ENCODE measurements around the gene NKTR. TPM values are rescaled to one million over a fixed set of nuclear protein-coding genes. Genes with fewer than 3 reads are reported as not detected.

The NKTR gene
- total RNA-seq, 1 experiment from 2014 or later: 89.3 TPM

DNA sequence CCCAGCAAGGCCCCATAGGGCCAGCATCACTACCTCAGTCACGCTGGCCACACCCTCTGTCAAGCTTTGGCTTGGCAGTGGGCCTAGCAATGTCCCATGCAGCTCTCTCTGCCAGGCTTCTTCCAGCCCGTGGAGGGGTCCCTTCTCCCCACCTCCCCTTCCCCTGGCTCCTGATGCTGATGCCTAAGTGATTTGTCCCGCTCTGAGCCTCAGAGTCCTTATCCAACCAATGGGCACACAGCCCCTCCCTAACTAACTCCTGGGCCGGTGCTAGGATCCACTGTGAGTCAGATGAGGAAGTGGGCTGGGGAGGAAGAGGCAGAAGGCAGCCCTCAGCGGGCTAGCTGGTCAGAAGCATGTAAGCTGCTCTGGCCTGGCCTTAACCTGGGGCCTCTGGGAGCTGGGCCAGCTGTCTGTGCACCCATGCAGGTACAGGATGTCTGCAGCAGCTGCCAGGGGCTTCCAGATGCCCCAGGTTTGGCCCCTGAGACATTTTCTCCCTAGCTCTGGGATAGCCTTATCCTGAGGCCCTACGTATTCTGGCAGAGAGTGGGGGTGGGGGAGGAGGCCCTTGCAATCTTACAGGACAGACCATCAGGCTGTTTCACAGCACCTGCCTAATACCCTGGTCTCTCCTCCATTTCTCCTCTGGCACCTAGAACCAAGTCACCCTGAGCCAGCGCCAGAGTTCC lies 52.3 kb downstream of the NKTR start:
- Mint-ChIP-seq H3K27me3 (ENCODE audit: low read depth) (no peaks in the 10 kb centered on the region), H3K9me3 (no peaks in the 10 kb centered on the region), H3K36me3 (peaks cover 7% of the 10 kb centered on the region), H3K27ac (0 out of 2 replicates have a peak overlapping the region, but pooled peaks have one; percentile 12), H3K4me3 (peak overlapping the region; percentile 87), H3K4me1 (peaks cover 47% of the 10 kb centered on the region)
- CTCF ChIA-PET: interaction anchor here (1.0 to 4.5 kb wide), 14 partner anchors 8 to 228 kb away, joined by 3 to 32 read pairs (median 6); partner anchors contain the start of gene HIGD1A
- POLR2A ChIA-PET: interaction anchor here (1.1 kb wide), 2 partner anchors 23 to 35 kb away, joined by 3 to 4 read pairs; no protein-coding TSS in a partner anchor
- ATAC-seq (peak; percentile 2), DNase-seq (ENCODE audit: low spot score) (no peak)
- TF ChIP-seq, protein P1, sequence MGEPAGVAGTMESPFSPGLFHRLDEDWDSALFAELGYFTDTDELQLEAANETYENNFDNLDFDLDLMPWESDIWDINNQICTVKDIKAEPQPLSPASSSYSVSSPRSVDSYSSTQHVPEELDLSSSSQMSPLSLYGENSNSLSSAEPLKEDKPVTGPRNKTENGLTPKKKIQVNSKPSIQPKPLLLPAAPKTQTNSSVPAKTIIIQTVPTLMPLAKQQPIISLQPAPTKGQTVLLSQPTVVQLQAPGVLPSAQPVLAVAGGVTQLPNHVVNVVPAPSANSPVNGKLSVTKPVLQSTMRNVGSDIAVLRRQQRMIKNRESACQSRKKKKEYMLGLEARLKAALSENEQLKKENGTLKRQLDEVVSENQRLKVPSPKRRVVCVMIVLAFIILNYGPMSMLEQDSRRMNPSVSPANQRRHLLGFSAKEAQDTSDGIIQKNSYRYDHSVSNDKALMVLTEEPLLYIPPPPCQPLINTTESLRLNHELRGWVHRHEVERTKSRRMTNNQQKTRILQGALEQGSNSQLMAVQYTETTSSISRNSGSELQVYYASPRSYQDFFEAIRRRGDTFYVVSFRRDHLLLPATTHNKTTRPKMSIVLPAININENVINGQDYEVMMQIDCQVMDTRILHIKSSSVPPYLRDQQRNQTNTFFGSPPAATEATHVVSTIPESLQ (CRISPR knock-in tag; IDR thresholded peaks at IDR 0.05): no peak
- TF ChIP-seq EMX1 (CRISPR knock-in tag; IDR thresholded peaks at IDR 0.05) (no peak), NFYB (CRISPR knock-in tag; conservative IDR thresholded peaks at IDR 0.05; ENCODE audit: low read depth) (no peak), KAT7 (CRISPR knock-in tag; IDR thresholded peaks at IDR 0.05; ENCODE audit: borderline replicate concordance) (no peak), FOXJ3 (CRISPR knock-in tag; IDR thresholded peaks at IDR 0.05; ENCODE audit: borderline replicate concordance) (no peak), ELF4 (CRISPR knock-in tag; IDR thresholded peaks at IDR 0.05; ENCODE audit: low read depth) (no peak), NR2C2 (CRISPR knock-in tag; IDR thresholded peaks at IDR 0.05) (no peak), TEAD1 (CRISPR knock-in tag; IDR thresholded peaks at IDR 0.05) (no peak), RORB (CRISPR knock-in tag; IDR thresholded peaks at IDR 0.05) (no peak), ZNF232 (CRISPR knock-in tag; IDR thresholded peaks at IDR 0.05) (no peak), ZNF671 (CRISPR knock-in tag; IDR thresholded peaks at IDR 0.05) (no peak), ZNF423 (CRISPR knock-in tag; IDR thresholded peaks at IDR 0.05) (no peak), SMAD3 (CRISPR knock-in tag; IDR thresholded peaks at IDR 0.05; ENCODE audit: borderline replicate concordance) (no peak)
- TF ChIP-seq, protein P2, sequence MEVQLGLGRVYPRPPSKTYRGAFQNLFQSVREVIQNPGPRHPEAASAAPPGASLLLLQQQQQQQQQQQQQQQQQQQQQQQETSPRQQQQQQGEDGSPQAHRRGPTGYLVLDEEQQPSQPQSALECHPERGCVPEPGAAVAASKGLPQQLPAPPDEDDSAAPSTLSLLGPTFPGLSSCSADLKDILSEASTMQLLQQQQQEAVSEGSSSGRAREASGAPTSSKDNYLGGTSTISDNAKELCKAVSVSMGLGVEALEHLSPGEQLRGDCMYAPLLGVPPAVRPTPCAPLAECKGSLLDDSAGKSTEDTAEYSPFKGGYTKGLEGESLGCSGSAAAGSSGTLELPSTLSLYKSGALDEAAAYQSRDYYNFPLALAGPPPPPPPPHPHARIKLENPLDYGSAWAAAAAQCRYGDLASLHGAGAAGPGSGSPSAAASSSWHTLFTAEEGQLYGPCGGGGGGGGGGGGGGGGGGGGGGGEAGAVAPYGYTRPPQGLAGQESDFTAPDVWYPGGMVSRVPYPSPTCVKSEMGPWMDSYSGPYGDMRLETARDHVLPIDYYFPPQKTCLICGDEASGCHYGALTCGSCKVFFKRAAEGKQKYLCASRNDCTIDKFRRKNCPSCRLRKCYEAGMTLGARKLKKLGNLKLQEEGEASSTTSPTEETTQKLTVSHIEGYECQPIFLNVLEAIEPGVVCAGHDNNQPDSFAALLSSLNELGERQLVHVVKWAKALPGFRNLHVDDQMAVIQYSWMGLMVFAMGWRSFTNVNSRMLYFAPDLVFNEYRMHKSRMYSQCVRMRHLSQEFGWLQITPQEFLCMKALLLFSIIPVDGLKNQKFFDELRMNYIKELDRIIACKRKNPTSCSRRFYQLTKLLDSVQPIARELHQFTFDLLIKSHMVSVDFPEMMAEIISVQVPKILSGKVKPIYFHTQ (CRISPR knock-in tag; IDR thresholded peaks at IDR 0.05): no peak
- TF ChIP-seq, protein P3, sequence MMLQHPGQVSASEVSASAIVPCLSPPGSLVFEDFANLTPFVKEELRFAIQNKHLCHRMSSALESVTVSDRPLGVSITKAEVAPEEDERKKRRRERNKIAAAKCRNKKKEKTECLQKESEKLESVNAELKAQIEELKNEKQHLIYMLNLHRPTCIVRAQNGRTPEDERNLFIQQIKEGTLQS (CRISPR knock-in tag; conservative IDR thresholded peaks at IDR 0.05): no peak
- TF ChIP-seq, protein P4, sequence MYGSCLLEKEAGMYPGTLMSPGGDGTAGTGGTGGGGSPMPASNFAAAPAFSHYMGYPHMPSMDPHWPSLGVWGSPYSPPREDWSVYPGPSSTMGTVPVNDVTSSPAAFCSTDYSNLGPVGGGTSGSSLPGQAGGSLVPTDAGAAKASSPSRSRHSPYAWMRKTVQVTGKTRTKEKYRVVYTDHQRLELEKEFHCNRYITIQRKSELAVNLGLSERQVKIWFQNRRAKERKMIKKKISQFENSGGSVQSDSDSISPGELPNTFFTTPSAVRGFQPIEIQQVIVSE (CRISPR knock-in tag; IDR thresholded peaks at IDR 0.05; ENCODE audit: borderline replicate concordance): no peak
- TF ChIP-seq, protein P5, sequence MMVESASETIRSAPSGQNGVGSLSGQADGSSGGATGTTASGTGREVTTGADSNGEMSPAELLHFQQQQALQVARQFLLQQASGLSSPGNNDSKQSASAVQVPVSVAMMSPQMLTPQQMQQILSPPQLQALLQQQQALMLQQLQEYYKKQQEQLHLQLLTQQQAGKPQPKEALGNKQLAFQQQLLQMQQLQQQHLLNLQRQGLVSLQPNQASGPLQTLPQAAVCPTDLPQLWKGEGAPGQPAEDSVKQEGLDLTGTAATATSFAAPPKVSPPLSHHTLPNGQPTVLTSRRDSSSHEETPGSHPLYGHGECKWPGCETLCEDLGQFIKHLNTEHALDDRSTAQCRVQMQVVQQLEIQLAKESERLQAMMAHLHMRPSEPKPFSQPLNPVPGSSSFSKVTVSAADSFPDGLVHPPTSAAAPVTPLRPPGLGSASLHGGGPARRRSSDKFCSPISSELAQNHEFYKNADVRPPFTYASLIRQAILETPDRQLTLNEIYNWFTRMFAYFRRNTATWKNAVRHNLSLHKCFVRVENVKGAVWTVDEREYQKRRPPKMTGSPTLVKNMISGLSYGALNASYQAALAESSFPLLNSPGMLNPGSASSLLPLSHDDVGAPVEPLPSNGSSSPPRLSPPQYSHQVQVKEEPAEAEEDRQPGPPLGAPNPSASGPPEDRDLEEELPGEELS (CRISPR knock-in tag; IDR thresholded peaks at IDR 0.05): no peak

DNA sequence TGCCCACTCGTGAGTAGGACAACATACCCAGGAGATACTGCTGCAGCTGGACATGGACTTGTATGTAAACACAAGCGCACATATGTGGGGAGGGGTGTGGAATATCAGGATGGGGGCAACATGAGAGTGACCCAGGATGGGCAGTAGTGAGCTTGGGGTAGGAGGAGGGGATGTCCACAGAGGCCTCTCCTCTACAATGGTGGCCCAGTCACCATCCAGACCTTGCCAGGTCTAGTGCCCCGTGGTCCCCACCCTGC lies 52.7 kb downstream of the NKTR start:
- Mint-ChIP-seq H3K4me3 (peak overlapping the region; percentile 87), H3K27ac (no peak overlapping the region), H3K4me1 (peaks cover 43% of the 10 kb centered on the region), H3K9me3 (no peaks in the 10 kb centered on the region), H3K27me3 (ENCODE audit: low read depth) (no peaks in the 10 kb centered on the region), H3K36me3 (peaks cover 7% of the 10 kb centered on the region)
- CTCF ChIA-PET: interaction anchor here (1.2 to 4.5 kb wide), 6 partner anchors 81 to 228 kb away, joined by 3 to 32 read pairs (median 10); no protein-coding TSS in a partner anchor
- DNase-seq (ENCODE audit: low spot score) (no peak), ATAC-seq (no peak)
- TF ChIP-seq SMAD4 (CRISPR knock-in tag; IDR thresholded peaks at IDR 0.05) (no peak), RORB (CRISPR knock-in tag; IDR thresholded peaks at IDR 0.05) (no peak), ZNF396 (CRISPR knock-in tag; IDR thresholded peaks at IDR 0.05; ENCODE audit: borderline replicate concordance) (no peak), SMAD3 (CRISPR knock-in tag; IDR thresholded peaks at IDR 0.05; ENCODE audit: borderline replicate concordance) (no peak)
- TF ChIP-seq, protein P6, sequence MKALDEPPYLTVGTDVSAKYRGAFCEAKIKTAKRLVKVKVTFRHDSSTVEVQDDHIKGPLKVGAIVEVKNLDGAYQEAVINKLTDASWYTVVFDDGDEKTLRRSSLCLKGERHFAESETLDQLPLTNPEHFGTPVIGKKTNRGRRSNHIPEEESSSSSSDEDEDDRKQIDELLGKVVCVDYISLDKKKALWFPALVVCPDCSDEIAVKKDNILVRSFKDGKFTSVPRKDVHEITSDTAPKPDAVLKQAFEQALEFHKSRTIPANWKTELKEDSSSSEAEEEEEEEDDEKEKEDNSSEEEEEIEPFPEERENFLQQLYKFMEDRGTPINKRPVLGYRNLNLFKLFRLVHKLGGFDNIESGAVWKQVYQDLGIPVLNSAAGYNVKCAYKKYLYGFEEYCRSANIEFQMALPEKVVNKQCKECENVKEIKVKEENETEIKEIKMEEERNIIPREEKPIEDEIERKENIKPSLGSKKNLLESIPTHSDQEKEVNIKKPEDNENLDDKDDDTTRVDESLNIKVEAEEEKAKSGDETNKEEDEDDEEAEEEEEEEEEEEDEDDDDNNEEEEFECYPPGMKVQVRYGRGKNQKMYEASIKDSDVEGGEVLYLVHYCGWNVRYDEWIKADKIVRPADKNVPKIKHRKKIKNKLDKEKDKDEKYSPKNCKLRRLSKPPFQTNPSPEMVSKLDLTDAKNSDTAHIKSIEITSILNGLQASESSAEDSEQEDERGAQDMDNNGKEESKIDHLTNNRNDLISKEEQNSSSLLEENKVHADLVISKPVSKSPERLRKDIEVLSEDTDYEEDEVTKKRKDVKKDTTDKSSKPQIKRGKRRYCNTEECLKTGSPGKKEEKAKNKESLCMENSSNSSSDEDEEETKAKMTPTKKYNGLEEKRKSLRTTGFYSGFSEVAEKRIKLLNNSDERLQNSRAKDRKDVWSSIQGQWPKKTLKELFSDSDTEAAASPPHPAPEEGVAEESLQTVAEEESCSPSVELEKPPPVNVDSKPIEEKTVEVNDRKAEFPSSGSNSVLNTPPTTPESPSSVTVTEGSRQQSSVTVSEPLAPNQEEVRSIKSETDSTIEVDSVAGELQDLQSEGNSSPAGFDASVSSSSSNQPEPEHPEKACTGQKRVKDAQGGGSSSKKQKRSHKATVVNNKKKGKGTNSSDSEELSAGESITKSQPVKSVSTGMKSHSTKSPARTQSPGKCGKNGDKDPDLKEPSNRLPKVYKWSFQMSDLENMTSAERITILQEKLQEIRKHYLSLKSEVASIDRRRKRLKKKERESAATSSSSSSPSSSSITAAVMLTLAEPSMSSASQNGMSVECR (CRISPR knock-in tag; IDR thresholded peaks at IDR 0.05; ENCODE audit: borderline replicate concordance): no peak
- TF ChIP-seq, protein P7, sequence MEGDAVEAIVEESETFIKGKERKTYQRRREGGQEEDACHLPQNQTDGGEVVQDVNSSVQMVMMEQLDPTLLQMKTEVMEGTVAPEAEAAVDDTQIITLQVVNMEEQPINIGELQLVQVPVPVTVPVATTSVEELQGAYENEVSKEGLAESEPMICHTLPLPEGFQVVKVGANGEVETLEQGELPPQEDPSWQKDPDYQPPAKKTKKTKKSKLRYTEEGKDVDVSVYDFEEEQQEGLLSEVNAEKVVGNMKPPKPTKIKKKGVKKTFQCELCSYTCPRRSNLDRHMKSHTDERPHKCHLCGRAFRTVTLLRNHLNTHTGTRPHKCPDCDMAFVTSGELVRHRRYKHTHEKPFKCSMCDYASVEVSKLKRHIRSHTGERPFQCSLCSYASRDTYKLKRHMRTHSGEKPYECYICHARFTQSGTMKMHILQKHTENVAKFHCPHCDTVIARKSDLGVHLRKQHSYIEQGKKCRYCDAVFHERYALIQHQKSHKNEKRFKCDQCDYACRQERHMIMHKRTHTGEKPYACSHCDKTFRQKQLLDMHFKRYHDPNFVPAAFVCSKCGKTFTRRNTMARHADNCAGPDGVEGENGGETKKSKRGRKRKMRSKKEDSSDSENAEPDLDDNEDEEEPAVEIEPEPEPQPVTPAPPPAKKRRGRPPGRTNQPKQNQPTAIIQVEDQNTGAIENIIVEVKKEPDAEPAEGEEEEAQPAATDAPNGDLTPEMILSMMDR (IDR thresholded peaks at IDR 0.05): no peak
- POLR2A ChIA-PET: interaction anchor here (1.1 kb wide), 1 partner anchor 24 kb away, joined by 3 read pairs; no protein-coding TSS in a partner anchor
